Aorta (tissue), 5 donors: ENCODE data around the gene SLC2A3. TPM values are rescaled to one million over a fixed set of nuclear protein-coding genes. Genes with fewer than 3 reads are reported as not detected.
"Not testable (repeated sequence)": the region's sequence is repeated elsewhere in the genome, so short reads cannot be mapped to it uniquely, and the experiment has no call there.

ENCODE experiments used
- ATAC-seq: fragments of 200-7000 bp; cut with Tn5 transposase; one replicate; pipeline ENCODE4 v1.9.1; 2022; ENCODE audit warnings: moderate library complexity; ENCODE audit not compliant: low FRiP score
- DNase-seq, 2 donors: peaks; one replicate each; pipeline ENCODE4 v3.0.0-alpha.2; 2020
- H3K27ac ChIP-seq, 2 donors: one replicate each; pipeline ENCODE4 v1.5.1; 2013; ENCODE audit warnings: low read length in 2 of 2, mild to moderate bottlenecking in 2 of 2, moderate library complexity in 2 of 2, control low read depth in 1 of 2, inconsistent platforms in 1 of 2, low read depth in 1 of 2
- H3K27me3 ChIP-seq, 2 donors: one replicate each; pipeline ENCODE4 v1.6.1; 2013; ENCODE audit warnings: control low read depth in 1 of 2, low read length in 1 of 2, mild to moderate bottlenecking in 1 of 2, moderate library complexity in 1 of 2; ENCODE audit not compliant: insufficient read depth in 2 of 2, control insufficient read depth in 1 of 2
- H3K36me3 ChIP-seq, 2 donors: one replicate each; pipeline ENCODE4 v1.6.1; 2013; ENCODE audit warnings: control low read depth in 1 of 2, low read length in 1 of 2, mild to moderate bottlenecking in 1 of 2; ENCODE audit not compliant: insufficient read depth in 2 of 2, control insufficient read depth in 1 of 2
- H3K4me1 ChIP-seq, 2 donors: one replicate each; pipeline ENCODE4 v1.6.1; 2013; ENCODE audit warnings: low read length in 2 of 2, control low read depth in 1 of 2, mild to moderate bottlenecking in 1 of 2, moderate library complexity in 1 of 2; ENCODE audit not compliant: insufficient read depth in 2 of 2, control insufficient read depth in 1 of 2
- H3K4me3 ChIP-seq, 2 donors: one replicate each; pipeline ENCODE4 v1.5.1; 2013; ENCODE audit warnings: low read length in 2 of 2, control low read depth in 1 of 2, mild to moderate bottlenecking in 1 of 2
- H3K9me3 ChIP-seq: one replicate; pipeline ENCODE4 v1.6.1; 2013; ENCODE audit warnings: mild to moderate bottlenecking, low read length; ENCODE audit not compliant: control insufficient read depth
- WGBS, 2 donors: extraction: QIAGEN DNeasy Blood & Tissue Kit; methylation state at CpG; one replicate each; pipeline ENCODE4 v1.1.7; 2013; 5-methylcytosine and 5-hydroxymethylcytosine counted together
- intact Hi-C, 2 donors: fragments of 100-400 bp; cut with DNase I; formaldehyde crosslinking; loops; one replicate each; pipeline versions ENCODE4 v1.14.2 to v1.15.0; 2022
- polyA plus RNA-seq, 2 donors: library from polyadenylated mRNA; stranded (reverse); fragments of 200-250 nt; gene quantifications; one replicate each; pipeline ENCODE4 v1.2.3, GENCODE V29; 2013
- total RNA-seq, 2 donors: library from RNA; stranded (reverse); fragmentation: NEBNext Ultra II Directional; extraction: Animal tissue kit (Norgen Biotek cat#: 25700); gene quantifications; one replicate each; pipeline ENCODE4 v1.2.1, GENCODE V29; 2021
- donor health status: healthy with polysubstance abuse.
- donor health status: Bipolar disorder and iron deficiency.
- donor health status: DM: no; HTN: no; CAD: no.
- donor health status: DM: no; HTN: no; CAD: no.
- donor health status: DM: yes; HTN: yes; CAD: no.

SLC2A3 gene
- total and polyA plus RNA-seq, 4 donors = 6.0 to 178 (median 74.8) TPM

- ATAC-seq (no peak), DNase-seq (no peak)
- Histone ChIP-seq H3K27ac (no peak overlapping the region), H3K36me3 (no peaks in the 10 kb centered on the region), H3K4me3 (no peak overlapping the region), H3K9me3 (no peaks in the 10 kb centered on the region), H3K27me3 (no peaks in the 10 kb centered on the region), H3K4me1 (no peaks in the 10 kb centered on the region)
- WGBS, 2 donors = 80 to 94% methylated on average over 1 of the region's 1 CpG
- intact Hi-C loops = loop anchor here in 1 of 2 donors (2.0 kb wide), 1 partner anchor 20 kb away; no protein-coding TSS in a partner anchor
These were observed 23.3 kb upstream of the SLC2A3 start for GRCh38 chr12:7959278-7959677.

GRCh38 chr12:7954877-7955276 lies 18.9 kb upstream of the SLC2A3 start:
- H3K27me3 ChIP-seq, H3K4me1 ChIP-seq, DNase-seq, ATAC-seq, H3K4me3 ChIP-seq, intact Hi-C loops, H3K36me3 ChIP-seq, H3K27ac ChIP-seq, H3K9me3 ChIP-seq: not testable (repeated sequence)
- whole genome bisulfite sequencing, 2 donors = 96% methylated on average over 18 to 19 of the region's 19 CpGs

GRCh38 chr12:7954418-7954817 lies 18.4 kb upstream of the SLC2A3 start:
- H3K27me3 ChIP-seq, ATAC-seq, H3K36me3 ChIP-seq, intact Hi-C loops, DNase-seq, H3K9me3 ChIP-seq, H3K4me3 ChIP-seq, H3K27ac ChIP-seq, H3K4me1 ChIP-seq: not testable (repeated sequence)
- 27 to 29% methylated on average over 8 to 9 of the region's 10 CpGs for WGBS, 2 donors

DNA sequence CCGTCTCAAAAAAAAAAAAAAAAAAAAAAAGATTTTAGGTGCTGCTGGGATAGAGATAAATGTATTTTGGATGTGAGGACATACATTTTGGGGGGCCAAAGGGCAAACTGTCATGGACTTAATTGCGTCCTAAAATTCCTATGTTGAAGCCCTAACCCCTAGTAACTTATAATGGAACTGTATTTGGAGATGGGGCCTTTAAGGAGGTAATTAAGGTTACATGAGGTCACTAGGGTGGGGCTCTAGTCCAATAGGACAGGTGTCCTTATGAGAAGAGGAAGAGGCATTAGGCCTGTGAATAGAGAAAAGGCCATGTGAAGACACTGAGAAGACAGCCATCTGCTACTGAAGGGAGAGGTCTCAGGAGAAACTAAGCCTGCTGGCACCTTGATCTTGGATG lies 17.9 kb upstream of the SLC2A3 start:
- H3K9me3 ChIP-seq, DNase-seq, H3K4me3 ChIP-seq, intact Hi-C loops, H3K36me3 ChIP-seq, H3K4me1 ChIP-seq, ATAC-seq, H3K27ac ChIP-seq, H3K27me3 ChIP-seq: not testable (repeated sequence)
- WGBS, 2 donors = 90 to 100% methylated on average over 1 to 2 of the region's 2 CpGs

DNA sequence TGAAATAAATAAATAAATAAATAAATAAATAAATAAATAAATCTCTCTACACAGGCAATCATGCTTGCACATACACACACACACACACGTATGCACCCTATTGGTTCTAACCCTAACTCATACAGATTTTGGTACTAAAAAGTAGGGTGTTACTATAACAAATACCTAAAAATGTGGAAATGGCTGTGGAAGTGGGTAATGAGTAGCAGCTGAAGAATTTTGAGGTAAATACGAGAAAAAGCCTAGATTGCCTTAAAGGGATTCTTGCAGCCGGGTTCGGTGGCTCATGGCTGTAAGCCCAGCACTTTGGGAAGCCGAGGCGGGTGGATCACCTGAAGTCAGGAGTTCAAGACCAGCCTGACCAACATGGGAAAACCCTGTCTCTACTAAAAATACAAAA lies 15.7 kb upstream of the SLC2A3 start:
- ATAC-seq (no peak), DNase-seq (no peak)
- 81 to 86% methylated on average over 6 of the region's 6 CpGs for WGBS, 2 donors
- intact Hi-C loops = no loop called here
- Histone ChIP-seq H3K4me3 (no peak overlapping the region), H3K4me1 (no peaks in the 10 kb centered on the region), H3K36me3 (no peaks in the 10 kb centered on the region), H3K9me3 (no peaks in the 10 kb centered on the region), H3K27ac (no peak overlapping the region), H3K27me3 (no peaks in the 10 kb centered on the region)

DNA sequence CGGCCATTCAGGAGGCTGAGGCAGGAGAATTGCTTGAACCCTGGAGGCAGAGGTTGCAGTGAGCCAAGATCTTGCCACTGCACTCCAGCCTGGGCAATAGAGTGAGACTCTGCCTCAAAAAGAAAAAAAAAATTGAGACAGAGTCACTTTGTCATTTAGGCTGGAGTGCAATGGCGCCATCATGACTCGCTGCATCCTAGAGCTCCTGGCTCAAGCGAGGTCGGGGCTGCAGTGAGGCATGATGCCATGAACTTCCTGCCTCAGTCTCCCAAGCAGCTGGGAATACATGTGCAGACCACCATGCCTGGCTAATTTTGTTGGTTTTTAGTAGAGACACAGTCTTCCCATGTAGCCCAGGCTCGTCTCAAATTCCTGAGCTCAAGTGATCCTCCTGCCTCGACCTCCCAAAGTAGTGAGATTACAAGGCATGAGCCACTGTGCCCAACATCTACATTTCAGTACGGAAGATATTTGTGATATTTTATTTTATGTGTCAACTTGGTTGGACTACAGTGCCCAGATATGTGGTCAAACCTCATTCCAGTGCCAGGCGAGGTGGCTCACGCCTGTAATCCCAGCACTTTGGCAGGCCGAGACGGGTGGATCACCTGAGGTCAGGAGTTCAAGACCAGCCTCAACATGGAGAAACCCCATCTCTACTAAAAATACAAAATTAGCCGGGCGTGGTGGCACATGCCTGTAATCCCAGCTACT lies 14.4 kb upstream of the SLC2A3 start:
- H3K4me3 ChIP-seq, H3K4me1 ChIP-seq, intact Hi-C loops, H3K27ac ChIP-seq, H3K9me3 ChIP-seq, H3K36me3 ChIP-seq, H3K27me3 ChIP-seq, DNase-seq, ATAC-seq: not testable (repeated sequence)
- 87 to 90% methylated on average over 13 to 14 of the region's 14 CpGs for WGBS, 2 donors

DNA sequence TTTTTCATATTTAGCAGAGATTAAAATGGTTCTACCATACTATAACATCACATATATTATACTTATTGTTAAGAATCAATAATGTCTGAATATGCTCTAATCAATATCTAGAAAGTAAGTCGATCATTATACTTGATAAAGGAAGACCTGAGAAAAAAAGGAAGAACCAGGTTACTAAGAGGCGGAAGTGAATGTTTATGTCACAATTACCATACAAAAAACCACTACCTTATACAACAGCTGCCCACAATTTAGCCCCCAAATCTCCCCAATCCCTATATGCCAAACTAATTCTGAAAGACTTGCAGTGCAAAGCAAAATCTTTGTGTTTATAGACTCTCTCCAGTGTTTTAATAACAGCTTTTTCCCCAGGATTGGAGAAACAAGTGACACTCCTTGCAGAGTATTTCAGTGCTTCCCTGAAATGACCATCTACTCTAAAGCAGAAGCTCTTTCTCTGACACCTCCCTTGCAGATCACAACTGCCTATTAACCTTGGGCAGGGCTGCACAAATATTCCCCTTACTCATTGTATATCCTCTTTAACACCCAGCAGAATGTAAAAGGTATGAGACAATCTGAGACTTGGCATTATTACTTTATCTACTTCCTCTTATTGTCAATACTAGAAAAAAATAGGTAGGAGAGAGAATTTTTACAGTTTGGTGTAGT lies 12.7 kb upstream of the SLC2A3 start:
- H3K27ac ChIP-seq = no peak overlapping the region
- H3K36me3 ChIP-seq = no peaks in the 10 kb centered on the region
- H3K4me1 ChIP-seq = no peaks in the 10 kb centered on the region
- DNase-seq = no peak
- no peak overlapping the region for H3K4me3 ChIP-seq
- no peak for ATAC-seq
- 82 to 87% methylated on average over 2 of the region's 2 CpGs for WGBS, 2 donors
- H3K9me3 ChIP-seq = no peaks in the 10 kb centered on the region
- intact Hi-C loops = no loop called here
- H3K27me3 ChIP-seq = no peaks in the 10 kb centered on the region

DNA sequence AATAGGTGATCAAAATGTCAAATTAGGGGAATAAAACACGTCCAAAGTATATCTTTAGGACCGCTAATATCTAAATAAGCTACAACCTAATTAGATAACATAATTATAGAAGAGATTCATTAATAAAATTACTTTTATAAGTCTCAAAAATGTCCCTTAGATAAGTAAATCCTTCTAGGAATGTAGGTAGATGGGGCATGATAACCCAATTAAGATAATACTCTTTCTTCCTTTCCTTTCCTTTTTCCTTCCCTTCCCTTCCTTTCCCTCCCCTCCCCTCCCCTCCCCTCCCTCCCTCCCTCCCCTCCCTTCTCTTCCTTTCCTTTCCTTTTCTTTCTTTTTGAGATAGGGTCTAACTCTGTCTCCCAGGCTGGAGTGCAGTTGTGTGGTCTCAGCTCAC lies 11.0 kb upstream of the SLC2A3 start:
- DNase-seq (no peak), ATAC-seq (no peak)
- H3K4me3 ChIP-seq = no peak overlapping the region
- H3K9me3 ChIP-seq = no peaks in the 10 kb centered on the region
- no peak overlapping the region for H3K27ac ChIP-seq
- no peaks in the 10 kb centered on the region for H3K4me1 ChIP-seq
- intact Hi-C loops = no loop called here
- H3K36me3 ChIP-seq = no peaks in the 10 kb centered on the region
- 79 to 81% methylated on average over 2 of the region's 2 CpGs for WGBS, 2 donors
- H3K27me3 ChIP-seq = no peaks in the 10 kb centered on the region

GRCh38 chr12:7944760-7945159 lies 8.8 kb upstream of the SLC2A3 start:
- DNase-seq, H3K4me3 ChIP-seq, intact Hi-C loops: not testable (repeated sequence)

More at GRCh38 chr12:7944760-7945159, 8.8 kb upstream of the SLC2A3 start:
- not testable (repeated sequence) for H3K4me1 ChIP-seq, H3K9me3 ChIP-seq, H3K27me3 ChIP-seq, ATAC-seq, H3K27ac ChIP-seq, H3K36me3 ChIP-seq
- WGBS, 2 donors = 88 to 90% methylated on average over 8 of the region's 8 CpGs
